GM19324 (cell line): ENCODE data around the gene SLC7A1.
A peak's percentile ranks its signal among the peaks of the same experiment; 100 is the strongest.

ENCODE experiments used
- ATAC-seq: cut with Tn5 transposase; IDR thresholded peaks from one replicate; pipeline ENCODE4 v1.9.1; 2021; ENCODE audit warnings: mild to moderate bottlenecking, moderate library complexity; ENCODE audit not compliant: unreplicated experiment, low FRiP score

Gene SLC7A1

GRCh38 chr13:29497137-29497654, 98.3 kb downstream of the SLC7A1 start:
- no peak for ATAC-seq

- ATAC-seq: no peak
Measured at GRCh38 chr13:29496241-29496712, 99.2 kb downstream of the SLC7A1 start.

DNA sequence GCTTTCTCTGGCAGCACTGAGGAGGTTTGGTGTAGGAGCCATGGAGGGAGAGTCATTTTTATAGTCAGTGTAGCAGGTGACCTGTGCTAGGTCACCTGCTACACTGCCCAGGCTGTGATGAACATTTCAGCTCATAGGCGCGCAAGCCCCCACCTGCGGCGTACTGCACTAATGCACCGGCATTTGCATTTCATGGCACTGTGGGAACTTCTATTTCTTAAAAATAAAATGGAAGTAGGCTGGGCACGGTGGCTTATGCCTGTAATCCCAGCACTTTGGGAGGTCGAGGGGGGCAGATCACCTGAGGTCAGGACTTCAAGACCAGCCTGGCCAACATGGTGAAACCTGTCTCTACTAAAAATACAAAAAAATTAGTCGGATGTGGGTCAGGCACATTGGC, 101.0 kb downstream of the SLC7A1 start:
- no peak for ATAC-seq

- ATAC-seq: no peak
Measured at GRCh38 chr13:29493796-29494195, 101.7 kb downstream of the SLC7A1 start.

GRCh38 chr13:29491248-29491647, 104.2 kb downstream of the SLC7A1 start:
- no peak for ATAC-seq

DNA sequence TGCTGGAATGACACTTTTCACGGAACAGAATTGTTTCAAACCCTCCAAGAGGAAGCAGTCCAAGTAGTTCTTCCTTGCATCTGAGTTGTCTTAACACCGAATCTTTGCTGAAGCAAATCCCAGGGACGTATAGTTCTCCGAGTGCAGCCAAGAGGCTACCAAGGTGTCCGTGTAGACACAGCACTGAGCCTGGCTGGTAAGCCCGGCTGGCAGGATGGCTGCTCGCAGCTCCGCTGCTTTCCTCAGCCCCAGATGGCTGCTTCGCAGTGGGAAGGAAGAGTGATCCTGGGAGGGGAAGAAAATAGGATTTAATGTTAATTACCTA, 105.0 kb downstream of the SLC7A1 start:
- ATAC-seq: no peak

DNA sequence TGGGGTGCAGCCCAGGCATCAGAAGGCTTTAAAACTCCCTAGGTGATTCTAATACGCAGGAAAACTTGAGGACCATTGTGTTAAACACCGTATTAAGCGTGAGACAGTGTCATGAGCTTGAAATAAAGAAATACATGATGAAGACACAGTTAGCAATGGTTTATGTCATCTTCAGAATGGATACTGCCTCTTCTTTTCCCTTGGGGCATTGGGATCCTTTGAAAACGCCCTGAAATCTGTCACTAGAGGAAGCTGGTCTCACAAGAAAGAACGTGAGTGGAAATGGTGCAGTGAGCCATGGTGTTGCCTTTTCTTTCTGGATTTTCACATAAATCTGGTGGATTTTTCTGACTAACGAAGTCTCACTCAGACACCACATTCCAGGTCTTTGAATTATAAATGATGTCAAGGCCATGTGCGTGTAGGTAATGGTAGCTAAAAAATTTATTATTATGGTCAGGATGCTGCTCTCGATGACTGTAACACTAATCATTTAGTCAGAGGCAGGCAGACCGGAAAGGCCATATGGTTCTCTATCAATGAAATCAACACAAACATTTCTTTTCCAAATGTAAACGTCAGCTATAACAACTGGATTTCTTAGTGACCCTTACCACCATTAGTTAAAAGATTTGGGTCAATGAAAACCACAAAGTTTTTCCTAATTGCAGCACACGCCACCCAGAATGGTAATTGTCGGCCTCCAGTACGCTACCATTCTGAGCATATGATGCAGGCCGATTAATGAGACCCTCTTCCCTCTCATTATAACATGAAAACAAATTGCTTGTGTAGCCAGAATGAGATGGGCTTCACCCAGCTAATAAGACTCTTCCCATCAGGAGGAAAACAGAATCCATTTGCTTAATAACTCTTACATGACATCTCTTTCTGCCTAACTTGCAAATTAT, 105.6 kb downstream of the SLC7A1 start:
- ATAC-seq: no peak

- no peak for ATAC-seq
Measured at GRCh38 chr13:29487466-29488454, 107.7 kb downstream of the SLC7A1 start.

GRCh38 chr13:29486551-29486950, 108.9 kb downstream of the SLC7A1 start:
- ATAC-seq: no peak

- ATAC-seq: no peak
Measured at GRCh38 chr13:29484796-29485195, 110.7 kb downstream of the SLC7A1 start.

DNA sequence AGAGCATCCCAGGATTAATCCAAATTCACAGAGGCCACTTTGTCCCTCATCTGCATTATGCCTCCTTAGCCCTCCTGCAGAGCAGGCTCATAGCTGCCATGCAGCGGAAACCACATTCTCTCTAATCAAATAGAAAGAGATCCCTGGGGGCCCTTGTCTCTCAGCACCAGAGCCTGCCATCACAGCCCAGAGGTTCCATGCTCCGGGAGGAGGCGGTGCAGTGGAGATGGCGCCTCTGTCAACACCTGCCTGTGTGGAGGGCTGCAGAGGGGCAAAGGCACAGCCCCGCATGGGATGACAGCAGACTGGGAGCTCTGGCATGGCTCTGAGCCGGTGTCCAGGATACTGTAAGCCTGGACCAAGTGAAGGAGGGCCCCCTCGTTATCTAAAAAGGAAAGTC, 111.3 kb downstream of the SLC7A1 start:
- ATAC-seq: peak; percentile 83

- no peak for ATAC-seq
Measured at GRCh38 chr13:29483623-29484022, 111.9 kb downstream of the SLC7A1 start.

DNA sequence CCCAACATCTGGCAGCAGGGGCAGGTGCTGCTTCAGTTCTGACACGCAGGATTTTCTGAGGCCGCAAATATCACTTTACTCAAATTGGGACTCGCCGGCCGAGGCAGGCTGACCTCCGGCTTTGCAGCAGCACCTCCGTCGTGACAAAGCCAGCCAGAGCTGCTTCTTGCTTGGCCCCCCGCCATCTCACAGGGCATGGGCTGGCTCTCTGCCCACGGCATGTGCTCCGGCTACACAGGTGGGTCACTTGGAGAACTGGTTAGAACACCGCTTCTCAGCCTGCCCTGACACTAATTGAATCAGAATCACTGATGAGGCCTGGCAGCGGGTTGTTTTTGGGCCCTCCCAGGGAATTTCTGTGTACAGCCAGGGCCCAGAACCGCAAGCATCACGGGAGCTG, 112.3 kb downstream of the SLC7A1 start:
- ATAC-seq: no peak

DNA sequence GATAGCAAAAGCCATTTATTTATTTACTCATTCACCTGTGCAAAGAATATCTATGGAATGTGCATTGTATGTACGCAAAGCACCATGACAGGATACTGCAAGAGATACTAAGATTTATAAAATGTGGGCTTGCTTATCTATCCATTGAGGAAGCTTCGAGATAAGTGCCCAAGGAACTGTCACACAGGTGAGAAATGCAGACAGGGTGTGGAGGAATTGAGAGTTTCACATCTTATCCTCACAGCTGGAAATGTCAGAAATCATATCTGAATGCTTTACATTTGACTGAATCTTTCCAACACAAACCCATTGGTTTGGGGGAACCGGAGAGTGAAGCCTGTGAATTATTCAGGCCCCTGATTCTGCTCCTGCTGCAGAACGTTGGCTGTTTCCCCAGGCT, 113.0 kb downstream of the SLC7A1 start:
- no peak for ATAC-seq

- no peak for ATAC-seq
Measured at GRCh38 chr13:29481603-29482002, 113.9 kb downstream of the SLC7A1 start.

DNA sequence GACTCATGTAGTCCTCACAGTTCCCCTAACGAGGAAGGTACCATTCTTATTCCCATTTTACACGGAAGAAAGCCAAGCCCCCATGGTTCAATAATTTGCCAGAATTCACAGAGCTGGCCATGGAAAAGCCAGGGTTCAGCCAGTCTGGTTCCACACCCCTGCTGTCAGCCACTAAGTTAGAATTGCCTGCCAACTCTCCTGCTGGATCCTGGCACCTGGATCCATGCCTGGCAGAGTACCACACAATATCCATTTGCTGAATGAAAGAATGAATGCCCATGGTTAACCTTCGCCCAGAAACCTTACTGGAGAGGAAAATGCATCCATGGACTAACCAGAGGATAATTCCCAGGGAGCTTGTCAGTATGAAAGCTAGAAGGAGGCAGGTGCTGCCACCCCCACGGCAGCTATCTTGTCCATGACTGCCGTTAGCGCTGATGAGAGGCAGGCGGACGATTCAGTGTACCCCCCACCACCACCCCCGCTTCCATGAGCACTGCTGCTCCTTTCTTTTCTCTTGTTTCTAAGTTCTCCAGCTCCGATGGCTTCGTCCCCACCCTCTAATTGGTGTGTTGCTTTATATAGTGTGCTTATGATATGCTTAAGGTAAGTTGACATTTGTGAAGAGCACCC, 114.5 kb downstream of the SLC7A1 start:
- ATAC-seq: no peak

DNA sequence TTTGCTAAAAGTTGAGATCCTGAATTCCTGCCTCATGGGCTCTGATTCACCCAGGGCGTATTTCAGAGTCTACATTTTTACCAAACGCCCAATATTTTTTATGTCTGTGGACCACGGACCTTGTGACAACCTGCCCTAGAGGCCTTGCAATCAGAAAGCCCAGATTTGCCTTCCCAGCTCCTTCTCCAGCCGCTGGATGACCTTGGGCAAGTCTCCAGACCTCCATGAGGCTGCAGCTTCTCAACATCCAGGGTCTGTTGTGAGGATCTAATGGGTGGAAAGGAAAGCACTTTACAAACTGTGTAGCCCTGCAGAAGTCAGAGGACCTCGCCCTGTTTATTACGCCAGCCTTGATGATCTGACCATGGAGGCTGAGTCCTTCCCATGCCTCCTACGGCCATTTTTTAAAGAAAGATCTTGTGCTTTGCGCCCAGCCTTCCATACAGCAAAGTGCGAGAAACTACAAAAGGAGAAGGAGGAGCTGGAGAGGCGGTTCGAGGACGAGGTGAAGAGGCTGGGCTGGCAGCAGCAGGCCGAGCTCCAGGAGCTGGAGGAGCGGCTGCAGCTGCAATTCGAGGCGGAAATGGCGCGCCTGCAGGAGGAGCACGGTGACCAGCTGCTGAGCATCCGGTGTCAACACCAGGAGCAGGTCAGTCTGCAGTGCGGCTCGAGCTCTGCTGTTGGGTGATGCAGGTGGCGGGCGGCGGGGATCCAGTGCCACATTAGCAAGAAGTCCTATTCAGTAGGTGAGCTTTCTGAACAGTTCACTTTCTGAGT, 115.6 kb downstream of the SLC7A1 start:
- no peak for ATAC-seq

DNA sequence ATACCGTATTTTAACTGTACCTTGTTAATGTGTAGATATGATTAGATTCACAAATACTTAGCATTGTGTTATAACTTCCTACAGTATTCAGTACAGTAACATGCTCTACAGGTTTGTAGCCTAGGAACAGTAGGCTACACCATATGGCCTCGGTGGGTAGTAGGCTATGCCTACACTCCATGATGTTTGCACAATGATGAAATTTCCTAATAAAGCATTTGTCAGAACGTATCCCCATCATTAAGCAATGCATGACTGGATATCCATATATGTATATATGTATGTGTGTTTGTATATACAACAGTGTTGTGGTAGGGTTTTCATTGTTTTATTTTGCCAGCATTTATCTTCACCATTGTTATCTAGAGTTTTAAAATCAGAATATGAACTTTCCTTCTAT, 119.4 kb downstream of the SLC7A1 start:
- ATAC-seq: no peak

GRCh38 chr13:29474991-29475390, 120.5 kb downstream of the SLC7A1 start:
- no peak for ATAC-seq

- ATAC-seq: no peak
Measured at GRCh38 chr13:29473166-29473565, 122.3 kb downstream of the SLC7A1 start.
